Activated T-helper 17 cell treated with anti-CD3 and anti-CD28 coated beads, Interleukin-2, amount 50 U/mL, for 72 hours (primary cell): ENCODE data around the gene PDE11A. TPM values are rescaled to one million over a fixed set of nuclear protein-coding genes. Genes with fewer than 3 reads are reported as not detected.

Source experiments
- ATAC-seq: fragments of 150-1000 bp; cut with Tn5 transposase; replicated peaks from 2 replicates; pipeline ENCODE4 v1.10.0; 2021; ENCODE audit warnings: mild to moderate bottlenecking, moderate library complexity
- H3K27ac Mint-ChIP-seq: one replicate; pipeline ENCODE4 v1.8.0; 2022; ENCODE audit warnings: mixed read lengths
- H3K27me3 Mint-ChIP-seq: one replicate; pipeline ENCODE4 v1.8.0; 2022; ENCODE audit warnings: mixed read lengths
- H3K36me3 Mint-ChIP-seq: one replicate; pipeline ENCODE4 v1.8.0; 2022; ENCODE audit warnings: low read depth, mild to moderate bottlenecking, mixed read lengths
- H3K4me1 Mint-ChIP-seq: one replicate; pipeline ENCODE4 v1.8.0; 2022; ENCODE audit warnings: mixed read lengths
- H3K4me3 Mint-ChIP-seq: one replicate; pipeline ENCODE4 v1.8.0; 2022; ENCODE audit warnings: mild to moderate bottlenecking, mixed read lengths
- H3K9me3 Mint-ChIP-seq: one replicate; pipeline ENCODE4 v1.8.0; 2022; ENCODE audit warnings: mixed read lengths
- total RNA-seq, 2 donors: library from RNA; stranded (reverse); gene quantifications; one replicate each; pipeline ENCODE4 v1.2.3, GENCODE V29; 2022

Gene PDE11A
- total RNA-seq, 2 donors from 2014 or later, result 0.08 TPM; not detected in 1

DNA sequence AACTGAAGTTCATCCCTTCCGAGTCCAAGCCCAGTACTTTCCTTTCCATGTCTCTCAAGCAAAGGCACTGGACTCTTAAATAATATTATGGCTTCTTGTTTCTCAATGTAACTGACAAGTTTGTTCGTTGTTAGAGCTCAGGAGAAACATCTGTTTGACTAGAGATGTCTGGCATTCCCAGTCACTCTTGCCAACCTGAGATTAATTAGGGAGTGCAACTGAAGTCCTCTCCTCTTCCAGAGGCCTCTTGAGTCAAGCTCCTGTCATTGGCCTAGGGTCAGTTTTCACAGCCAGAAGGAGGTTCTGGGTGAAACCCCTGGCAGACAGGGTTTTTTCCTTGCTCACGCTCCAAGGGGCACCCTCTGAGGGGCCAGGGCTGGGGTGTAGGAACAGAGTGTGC lies 483.9 kb downstream of the PDE11A start:
- no peak for ATAC-seq
- Mint-ChIP-seq H3K27me3 (peaks cover 13% of the 10 kb centered on the region), H3K9me3 (no peaks in the 10 kb centered on the region), H3K4me1 (no peaks in the 10 kb centered on the region), H3K27ac (no peak overlapping the region), H3K36me3 (no peaks in the 10 kb centered on the region), H3K4me3 (no peak overlapping the region)

DNA sequence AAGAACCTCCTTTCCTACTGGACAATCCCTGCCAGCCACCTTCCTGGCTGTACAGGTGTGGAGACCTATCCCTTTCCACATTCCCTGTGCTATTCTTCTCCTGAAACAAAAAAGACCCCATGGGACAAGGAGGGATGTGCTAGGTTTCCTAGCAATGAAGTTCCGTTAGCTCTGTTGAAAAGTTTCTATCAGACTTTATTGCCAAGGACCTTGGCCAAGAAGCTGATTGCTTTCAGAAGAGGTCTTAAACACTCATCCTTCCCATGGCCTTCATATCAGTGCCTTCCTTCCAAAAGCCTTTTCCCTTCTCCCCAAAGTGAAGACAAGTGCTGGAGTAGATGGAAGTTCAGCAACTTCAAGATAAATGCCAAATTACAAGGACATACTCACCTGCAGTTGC lies 485.2 kb downstream of the PDE11A start:
- H3K4me3 Mint-ChIP-seq, result no peak overlapping the region
- H3K9me3 Mint-ChIP-seq, result no peaks in the 10 kb centered on the region
- H3K4me1 Mint-ChIP-seq, result no peaks in the 10 kb centered on the region
- H3K27ac Mint-ChIP-seq, result no peak overlapping the region
- ATAC-seq, result no peak
- H3K27me3 Mint-ChIP-seq, result peaks cover 8% of the 10 kb centered on the region
- no peaks in the 10 kb centered on the region for H3K36me3 Mint-ChIP-seq

DNA sequence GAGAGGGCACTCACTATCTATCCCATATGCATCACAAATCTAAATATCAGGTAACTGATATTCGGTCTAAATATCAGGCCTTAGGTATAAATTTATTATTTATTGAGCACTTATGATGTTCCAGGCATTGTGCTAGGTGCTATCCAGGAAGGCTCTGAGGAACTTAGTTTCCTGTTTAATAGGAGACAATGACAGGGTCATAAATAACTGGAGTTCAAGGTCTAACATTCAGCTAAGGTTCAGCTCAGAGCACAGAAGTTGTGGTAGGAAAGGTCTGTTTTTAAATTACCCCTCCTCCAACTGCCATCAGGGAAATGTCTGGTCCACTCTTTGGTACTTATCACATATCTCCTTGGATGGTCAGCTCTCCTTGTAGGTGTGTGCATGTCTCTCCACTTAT lies 486.4 kb downstream of the PDE11A start:
- no peak overlapping the region for H3K27ac Mint-ChIP-seq
- peaks cover 8% of the 10 kb centered on the region for H3K27me3 Mint-ChIP-seq
- ATAC-seq, result no peak
- no peaks in the 10 kb centered on the region for H3K9me3 Mint-ChIP-seq
- H3K4me1 Mint-ChIP-seq, result no peaks in the 10 kb centered on the region
- H3K36me3 Mint-ChIP-seq, result no peaks in the 10 kb centered on the region
- no peak overlapping the region for H3K4me3 Mint-ChIP-seq

DNA sequence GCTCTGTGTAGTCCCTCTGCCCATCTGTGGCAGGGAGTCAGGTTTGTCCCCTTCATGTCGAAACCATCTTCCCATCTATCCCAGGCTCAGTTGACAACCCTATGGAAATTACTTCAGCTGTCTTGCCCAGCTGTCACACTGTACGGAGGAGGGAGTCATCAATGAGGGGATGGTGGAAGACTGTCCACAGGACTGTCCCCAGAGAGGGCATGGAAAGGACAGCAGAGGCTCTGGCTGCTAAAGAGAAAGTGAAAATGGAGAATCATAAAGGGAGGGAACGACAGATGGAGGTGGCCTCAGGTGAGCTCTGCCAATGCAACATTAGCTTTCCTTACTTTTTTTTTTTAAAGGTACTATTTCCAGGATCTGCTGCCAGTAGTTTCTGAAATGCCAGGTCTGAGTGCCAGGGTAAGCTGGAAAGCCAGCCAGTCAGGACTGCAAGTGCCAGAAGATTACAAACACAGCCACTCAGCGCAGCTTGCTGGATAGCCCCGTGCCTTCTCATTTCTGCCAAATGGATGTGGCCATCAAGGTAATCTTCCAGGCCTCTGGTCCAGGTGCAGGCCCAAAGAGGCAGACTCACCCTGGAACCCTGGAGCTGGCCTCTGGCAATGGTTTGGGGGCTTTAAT lies 487.2 kb downstream of the PDE11A start:
- no peak overlapping the region for H3K27ac Mint-ChIP-seq
- H3K36me3 Mint-ChIP-seq, result no peaks in the 10 kb centered on the region
- no peaks in the 10 kb centered on the region for H3K4me1 Mint-ChIP-seq
- H3K27me3 Mint-ChIP-seq, result peaks cover 10% of the 10 kb centered on the region
- no peak overlapping the region for H3K4me3 Mint-ChIP-seq
- no peaks in the 10 kb centered on the region for H3K9me3 Mint-ChIP-seq
- ATAC-seq, result no peak

DNA sequence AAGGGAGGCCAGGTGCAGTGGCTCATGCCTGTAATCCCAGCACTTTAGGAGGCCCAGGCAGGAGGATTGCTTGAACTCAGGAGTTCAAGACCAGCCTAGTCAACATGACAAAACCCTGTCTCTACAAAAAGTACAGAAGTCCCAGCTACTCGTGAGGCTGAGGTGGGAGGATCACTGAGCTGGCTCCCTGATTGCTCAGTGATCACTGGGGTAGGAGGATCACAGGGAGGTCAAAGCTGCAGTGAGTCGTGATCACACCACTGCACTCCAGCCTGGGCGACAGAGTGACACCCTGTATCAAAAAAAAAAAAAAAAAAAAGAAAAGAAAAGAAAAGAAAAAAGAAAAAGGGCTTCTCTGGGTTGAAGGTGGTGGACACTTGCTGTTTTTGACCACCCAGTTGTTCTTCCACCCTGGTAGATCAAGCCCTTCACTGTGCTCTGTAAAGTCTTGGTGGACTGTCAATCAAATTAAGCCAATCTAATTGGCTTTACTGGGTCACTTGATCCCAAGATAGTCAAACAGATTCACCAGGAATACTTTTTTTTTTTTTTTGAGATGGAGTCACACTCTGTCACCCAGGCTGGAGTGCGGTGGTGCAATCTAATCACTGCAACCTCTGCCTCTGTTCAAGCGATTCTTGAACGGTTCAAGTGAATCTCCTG lies 488.4 kb downstream of the PDE11A start:
- Mint-ChIP-seq H3K4me1 (no peaks in the 10 kb centered on the region), H3K36me3 (no peaks in the 10 kb centered on the region), H3K27me3 (peaks cover 4% of the 10 kb centered on the region), H3K4me3 (no peak overlapping the region), H3K9me3 (no peaks in the 10 kb centered on the region), H3K27ac (no peak overlapping the region)
- ATAC-seq, result no peak

DNA sequence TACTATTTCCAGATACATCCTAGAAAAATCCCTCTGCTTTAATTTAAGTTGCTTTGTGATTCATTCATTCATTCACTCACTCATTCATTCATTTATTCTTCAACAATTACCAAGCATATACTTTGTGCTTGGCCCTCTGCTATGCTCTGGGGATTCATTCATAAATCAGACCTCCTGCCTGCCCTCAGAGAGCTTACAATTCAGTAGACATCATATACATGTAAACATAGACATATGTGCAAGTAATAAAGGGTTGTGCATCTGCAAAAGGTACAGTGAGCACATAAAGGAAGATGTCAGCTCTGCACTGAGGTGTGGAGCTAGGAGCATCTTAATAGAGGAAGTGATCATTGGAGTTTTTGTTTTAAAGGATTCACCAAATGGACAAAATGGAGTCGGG lies 490.6 kb downstream of the PDE11A start:
- no peak overlapping the region for H3K4me3 Mint-ChIP-seq
- no peak for ATAC-seq
- peaks cover 3% of the 10 kb centered on the region for H3K27me3 Mint-ChIP-seq
- no peaks in the 10 kb centered on the region for H3K4me1 Mint-ChIP-seq
- H3K27ac Mint-ChIP-seq, result no peak overlapping the region
- H3K36me3 Mint-ChIP-seq, result no peaks in the 10 kb centered on the region
- H3K9me3 Mint-ChIP-seq, result no peaks in the 10 kb centered on the region

DNA sequence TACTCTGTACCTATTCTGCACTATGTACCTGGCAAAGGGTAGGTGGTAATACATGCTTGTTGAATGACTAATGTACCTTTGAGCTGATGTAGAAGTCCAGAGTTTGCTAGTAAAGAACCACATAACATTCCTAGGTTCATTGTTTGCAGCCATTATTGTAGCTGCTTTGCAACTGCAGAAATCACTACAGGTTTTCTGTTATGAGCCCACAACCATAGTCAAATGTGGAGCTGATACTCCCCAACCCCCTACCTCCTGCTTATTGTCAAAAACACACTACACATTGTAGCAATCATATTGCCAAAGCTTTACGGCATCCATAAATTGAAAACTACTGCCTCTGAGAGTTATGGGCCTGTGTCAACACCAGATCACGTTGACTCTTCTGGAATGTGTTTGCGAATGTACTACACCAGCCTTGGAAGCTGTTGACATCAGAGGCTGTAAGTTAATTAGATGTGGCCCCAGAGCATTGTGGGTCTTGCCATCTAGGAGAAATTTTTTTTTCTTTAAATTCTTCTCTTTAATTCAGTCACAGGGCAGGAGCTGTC lies 493.0 kb downstream of the PDE11A start:
- no peak overlapping the region for H3K4me3 Mint-ChIP-seq
- H3K27ac Mint-ChIP-seq, result no peak overlapping the region
- H3K27me3 Mint-ChIP-seq, result peaks cover 3% of the 10 kb centered on the region
- ATAC-seq, result no peak
- H3K9me3 Mint-ChIP-seq, result no peaks in the 10 kb centered on the region
- H3K4me1 Mint-ChIP-seq, result no peaks in the 10 kb centered on the region
- H3K36me3 Mint-ChIP-seq, result no peaks in the 10 kb centered on the region

DNA sequence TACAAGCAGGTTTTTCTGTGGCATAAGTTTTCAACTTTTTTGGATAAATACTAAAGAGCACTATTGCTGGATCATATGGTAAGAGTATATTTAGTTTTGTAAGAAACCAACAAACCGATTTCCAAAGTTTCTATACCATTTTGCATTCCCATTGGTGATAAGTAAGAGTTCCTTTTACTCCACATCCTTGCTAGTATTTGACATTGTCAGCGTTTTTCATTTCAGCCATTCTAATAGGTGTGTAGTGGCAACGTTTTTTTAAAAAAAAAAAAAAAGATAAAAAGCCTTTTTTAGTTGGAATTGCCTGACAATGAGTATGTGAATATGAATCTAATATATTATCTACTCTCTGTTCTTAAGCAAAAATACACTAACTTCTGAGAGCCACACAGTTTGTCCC lies 494.1 kb downstream of the PDE11A start:
- Mint-ChIP-seq H3K36me3 (no peaks in the 10 kb centered on the region), H3K27me3 (peaks cover 3% of the 10 kb centered on the region), H3K4me1 (no peaks in the 10 kb centered on the region), H3K9me3 (no peaks in the 10 kb centered on the region), H3K4me3 (no peak overlapping the region), H3K27ac (no peak overlapping the region)
- no peak for ATAC-seq

DNA sequence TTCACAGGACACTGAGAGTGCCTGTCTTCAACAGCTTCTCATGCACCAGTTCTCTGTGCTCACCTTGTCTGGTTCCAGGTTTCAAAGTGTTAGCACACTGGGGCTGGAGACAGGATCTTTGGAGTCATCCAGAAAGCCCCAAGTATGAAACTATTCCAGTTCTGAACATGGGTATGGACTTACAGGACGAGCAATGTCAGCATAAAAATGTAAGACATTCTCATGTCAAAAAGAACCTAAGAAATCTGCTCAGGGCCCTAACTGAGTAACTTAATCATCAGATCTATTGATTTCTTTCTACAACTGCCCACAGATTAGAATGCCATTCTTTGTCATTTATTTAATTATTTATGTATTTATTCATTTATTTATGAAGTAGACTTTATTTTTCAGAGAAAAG lies 495.5 kb downstream of the PDE11A start:
- Mint-ChIP-seq H3K4me3 (no peak overlapping the region), H3K27ac (no peak overlapping the region), H3K36me3 (no peaks in the 10 kb centered on the region), H3K9me3 (no peaks in the 10 kb centered on the region), H3K4me1 (no peaks in the 10 kb centered on the region), H3K27me3 (peaks cover 3% of the 10 kb centered on the region)
- ATAC-seq, result no peak

DNA sequence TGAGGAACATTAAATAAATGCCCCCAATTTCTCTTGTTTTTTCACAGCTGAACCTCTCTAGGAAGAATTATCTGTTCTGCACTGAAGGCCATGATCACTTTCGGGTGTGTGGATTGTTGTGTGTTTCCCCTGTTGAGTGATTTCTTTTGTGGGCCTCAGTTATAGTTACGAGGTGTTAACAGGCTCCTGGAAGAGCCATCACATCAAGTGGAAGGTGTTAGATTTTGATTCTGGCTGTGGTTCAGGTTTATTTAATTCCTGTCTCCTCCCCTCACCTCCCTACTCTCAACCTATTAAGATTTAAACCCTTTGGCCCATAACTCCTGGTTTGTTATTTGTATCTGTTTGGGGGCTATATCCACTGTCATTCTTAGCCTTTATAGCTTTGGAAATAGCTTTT lies 497.2 kb downstream of the PDE11A start:
- H3K4me3 Mint-ChIP-seq, result no peak overlapping the region
- H3K27ac Mint-ChIP-seq, result no peak overlapping the region
- no peaks in the 10 kb centered on the region for H3K36me3 Mint-ChIP-seq
- no peaks in the 10 kb centered on the region for H3K4me1 Mint-ChIP-seq
- ATAC-seq, result no peak
- H3K27me3 Mint-ChIP-seq, result peaks cover 3% of the 10 kb centered on the region
- no peaks in the 10 kb centered on the region for H3K9me3 Mint-ChIP-seq

DNA sequence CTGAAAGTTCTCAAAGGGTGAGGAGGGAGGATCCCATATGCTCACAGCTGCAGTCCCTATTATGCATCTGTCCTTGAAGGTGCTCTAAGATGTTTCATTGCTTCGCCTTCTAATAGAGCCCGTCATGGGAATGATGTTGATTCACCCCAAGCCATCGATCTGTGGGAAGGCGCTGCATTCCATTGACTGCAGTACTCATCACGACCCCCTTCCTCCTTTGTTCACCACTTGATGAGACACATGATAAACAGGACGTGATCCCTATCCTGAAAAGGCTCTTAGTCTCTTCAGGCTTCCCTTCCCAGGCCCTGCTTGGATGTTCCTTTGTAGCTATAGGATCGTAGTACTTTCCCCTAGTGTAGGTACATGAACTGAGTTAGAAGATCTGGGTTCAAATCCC lies 498.2 kb downstream of the PDE11A start:
- no peaks in the 10 kb centered on the region for H3K36me3 Mint-ChIP-seq
- no peak overlapping the region for H3K4me3 Mint-ChIP-seq
- no peaks in the 10 kb centered on the region for H3K9me3 Mint-ChIP-seq

More for the DNA sequence above, 498.2 kb downstream of the PDE11A start:
- H3K4me1 Mint-ChIP-seq, result no peaks in the 10 kb centered on the region
- peaks cover 3% of the 10 kb centered on the region for H3K27me3 Mint-ChIP-seq
- no peak overlapping the region for H3K27ac Mint-ChIP-seq
- ATAC-seq, result no peak

Other genes with a start within 250 kb of the PDE11A start
- gene RBM45, start 39.7 kb upstream of the PDE11A start, total RNA-seq, result 10 to 100 TPM in 1 of 2 donors, 1 to 10 TPM in 1; 5.7 to 13.4 TPM
- 1 to 10 TPM in 1 of 2 donors, under 1 TPM in 1; 0.77 to 1.0 TPM for gene OSBPL6, start 121.7 kb upstream of the PDE11A start, total RNA-seq